ENCODE data around the gene FOXK2.

- no peak for TF ChIP-seq CTCF (IDR thresholded peaks at IDR 0.05)
- TF ChIP-seq POLR2A (IDR thresholded peaks at IDR 0.05): no peak
Observed at GRCh38 chr17:82615084-82616020, 95.8 kb downstream of the FOXK2 start.
